Mesothelial cell of epicardium (in vitro differentiated cells): ENCODE measurements around the gene PLK1. TPM values are rescaled to one million over a fixed set of nuclear protein-coding genes. Genes with fewer than 3 reads are reported as not detected.
"Not testable (repeated sequence)": the region's sequence is repeated elsewhere in the genome, so short reads cannot be mapped to it uniquely, and the experiment has no call there.

Experiments
- DNase-seq, 2 experiments: peaks; one replicate each; pipeline ENCODE4 v3.0.0; 2021; ENCODE audit warnings: low spot score in 2 of 2; ENCODE audit not compliant: unreplicated experiment in 2 of 2
- H3K27ac Mint-ChIP-seq: 2 replicates; pipeline ENCODE4 v1.8.0; 2021; ENCODE audit warnings: mixed read lengths
- H3K27me3 Mint-ChIP-seq: 2 replicates; pipeline ENCODE4 v1.8.0; 2021; ENCODE audit warnings: low read depth, mixed read lengths
- H3K36me3 Mint-ChIP-seq: 2 replicates; pipeline ENCODE4 v1.8.0; 2021; ENCODE audit warnings: mixed read lengths
- H3K4me1 Mint-ChIP-seq: 2 replicates; pipeline ENCODE4 v1.8.0; 2021; ENCODE audit warnings: mixed read lengths
- H3K4me3 Mint-ChIP-seq: 2 replicates; pipeline ENCODE4 v1.8.0; 2021; ENCODE audit warnings: mild to moderate bottlenecking, moderate library complexity, mixed read lengths
- H3K9me3 Mint-ChIP-seq: 2 replicates; pipeline ENCODE4 v1.8.0; 2021; ENCODE audit warnings: mixed read lengths
- CTCF ChIP-seq: fragments of 200-600 bp; sonication (generic); IDR thresholded peaks from one replicate; pipeline ENCODE4 v1.5.0; 2021; ENCODE audit warnings: antibody characterized with exemption; ENCODE audit not compliant: unreplicated experiment
- total RNA-seq: library from RNA; stranded (reverse); gene quantifications from 3 replicates; pipeline ENCODE4 v1.2.1, GENCODE V29; 2021

PLK1 gene
- total RNA-seq, 1 donor from 2014 or later, result 23.8 TPM

GRCh38 chr16:23728112-23728477 lies 49.4 kb downstream of the PLK1 start:
- no peaks in the 10 kb centered on the region for H3K36me3 Mint-ChIP-seq

GRCh38 chr16:23729503-23730424 lies 51.1 kb downstream of the PLK1 start:
- no peak for TF ChIP-seq CTCF
- no peaks in the 10 kb centered on the region for H3K27me3 Mint-ChIP-seq
- no peaks in the 10 kb centered on the region for H3K4me1 Mint-ChIP-seq
- no peak overlapping the region for H3K27ac Mint-ChIP-seq
- no peak overlapping the region for H3K4me3 Mint-ChIP-seq
- H3K9me3 Mint-ChIP-seq, result no peaks in the 10 kb centered on the region
- no peak for DNase-seq
- H3K36me3 Mint-ChIP-seq, result no peaks in the 10 kb centered on the region

More at GRCh38 chr16:23728112-23728477, 49.4 kb downstream of the PLK1 start:
- Mint-ChIP-seq H3K4me1 (no peaks in the 10 kb centered on the region), H3K9me3 (peaks cover 2% of the 10 kb centered on the region), H3K27ac (no peak overlapping the region), H3K27me3 (no peaks in the 10 kb centered on the region), H3K4me3 (no peak overlapping the region)
- DNase-seq, result no peak
- no peak for TF ChIP-seq CTCF

DNA sequence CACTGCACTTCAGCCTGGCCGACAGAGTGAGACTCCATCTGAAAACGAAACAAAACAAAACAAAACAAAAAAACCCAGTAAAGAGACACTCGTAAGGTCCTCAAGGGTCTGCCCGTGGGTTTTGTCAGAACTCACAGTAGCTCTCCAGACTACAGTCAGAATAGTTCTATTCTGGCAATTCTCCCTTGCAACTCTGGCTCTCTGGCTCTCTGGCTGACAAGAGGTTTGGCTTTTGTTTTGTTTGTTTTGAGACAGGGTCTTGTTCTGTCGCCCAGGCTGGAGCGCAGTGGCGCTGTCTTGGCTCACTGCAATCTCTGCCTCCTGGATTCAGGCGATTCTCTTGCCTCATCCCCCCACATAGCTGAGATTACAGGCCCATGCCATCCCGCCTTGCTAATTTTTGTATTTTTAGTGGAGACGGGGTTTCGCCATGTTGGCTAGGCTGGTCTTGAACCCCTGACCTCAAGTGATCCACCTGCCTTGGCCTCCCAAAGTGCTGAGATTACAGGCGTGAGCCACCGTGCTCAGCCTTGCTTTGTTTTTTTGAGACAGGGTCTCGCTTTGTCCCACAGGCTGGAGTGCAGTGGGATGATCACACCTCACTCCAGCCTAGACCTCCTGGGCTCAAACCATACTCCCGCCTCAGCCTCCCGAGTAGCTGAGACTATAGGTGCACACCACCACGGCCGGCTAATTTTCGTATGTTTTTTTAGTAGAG lies 55.6 kb downstream of the PLK1 start:
- no peak for TF ChIP-seq CTCF
- no peak overlapping the region for H3K4me3 Mint-ChIP-seq
- no peak overlapping the region for H3K27ac Mint-ChIP-seq
- no peak for DNase-seq
- peaks cover 22% of the 10 kb centered on the region for H3K27me3 Mint-ChIP-seq
- H3K9me3 Mint-ChIP-seq, result no peaks in the 10 kb centered on the region
- H3K36me3 Mint-ChIP-seq, result no peaks in the 10 kb centered on the region
- H3K4me1 Mint-ChIP-seq, result no peaks in the 10 kb centered on the region

GRCh38 chr16:23737423-23738028 lies 58.8 kb downstream of the PLK1 start:
- not testable (repeated sequence) for H3K36me3 Mint-ChIP-seq, H3K4me3 Mint-ChIP-seq, H3K4me1 Mint-ChIP-seq, H3K27ac Mint-ChIP-seq, H3K9me3 Mint-ChIP-seq, DNase-seq
- H3K27me3 Mint-ChIP-seq, result peaks cover 28% of the 10 kb centered on the region

DNA sequence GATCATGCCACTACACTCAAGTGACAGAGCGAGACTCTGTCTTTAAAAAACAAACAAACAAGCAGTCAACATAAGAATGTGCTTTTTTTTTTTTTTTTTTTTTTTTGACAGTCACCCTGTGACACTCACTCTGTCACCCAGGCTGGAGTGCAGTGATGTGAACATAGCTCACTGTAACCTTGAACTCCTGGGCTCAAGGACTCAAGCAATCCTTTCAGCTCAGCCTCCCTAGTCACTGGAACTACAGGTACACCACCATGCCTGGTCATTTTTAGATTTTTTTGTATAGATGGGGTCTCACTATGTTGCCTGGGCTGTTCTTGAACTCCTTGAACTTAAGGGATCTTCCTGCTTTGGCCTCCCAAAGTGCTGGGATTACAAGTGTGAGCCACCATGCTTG lies 60.8 kb downstream of the PLK1 start:
- no peak overlapping the region for H3K4me3 Mint-ChIP-seq
- H3K9me3 Mint-ChIP-seq, result no peaks in the 10 kb centered on the region
- H3K27ac Mint-ChIP-seq, result no peak overlapping the region
- TF ChIP-seq CTCF, result no peak
- no peaks in the 10 kb centered on the region for H3K36me3 Mint-ChIP-seq
- no peaks in the 10 kb centered on the region for H3K4me1 Mint-ChIP-seq
- DNase-seq, result no peak
- H3K27me3 Mint-ChIP-seq, result peaks cover 47% of the 10 kb centered on the region

Other genes with a start within 250 kb of the PLK1 start
- gene COG7, start 225.7 kb upstream of the PLK1 start, total RNA-seq, result 42.1 to 42.5 TPM (median 42.1 TPM) in 3 replicates
- gene GGA2, start 168.4 kb upstream of the PLK1 start, total RNA-seq, result 98.7 to 102 TPM (median 101 TPM) in 3 replicates
- gene EARS2, start 121.5 kb upstream of the PLK1 start, total RNA-seq, result 29.0 to 35.6 TPM (median 32.5 TPM) in 3 replicates
- 99.6 to 114 TPM (median 109 TPM) in 3 replicates for gene UBFD1, start 121.2 kb upstream of the PLK1 start, total RNA-seq
- 61.0 to 66.7 TPM (median 63.7 TPM) in 3 replicates for gene NDUFAB1, start 82.6 kb upstream of the PLK1 start, total RNA-seq
- gene PALB2, start 37.6 kb upstream of the PLK1 start, total RNA-seq, result 15.4 to 15.6 TPM (median 15.6 TPM) in 3 replicates
- gene DCTN5, start 37.4 kb upstream of the PLK1 start, total RNA-seq, result 74.1 to 77.7 TPM (median 77.5 TPM) in 3 replicates
- 0.16 to 0.32 TPM (median 0.31 TPM) in 3 replicates for gene ERN2, start 34.3 kb downstream of the PLK1 start, total RNA-seq
- not detected in 3 replicates for gene CHP2, start 76.1 kb downstream of the PLK1 start, total RNA-seq
- 0.27 to 0.38 TPM (median 0.27 TPM) in 3 replicates for gene PRKCB, start 157.1 kb downstream of the PLK1 start, total RNA-seq